ENCODE data around the gene HMGXB3.
A peak's percentile ranks its signal among the peaks of the same experiment; 100 is the strongest.

The HMGXB3 gene

GRCh38 chr5:150085191-150085912, 84.8 kb downstream of the HMGXB3 start:
- Mint-ChIP-seq H3K27me3 (peaks cover 26% of the 10 kb centered on the region), H3K4me1 (ENCODE audit: low read depth) (peaks cover 24% of the 10 kb centered on the region), H3K9me3 (no peaks in the 10 kb centered on the region), H3K4me3 (no peak overlapping the region), H3K27ac (no peak overlapping the region), H3K36me3 (ENCODE audit: low read depth) (no peaks in the 10 kb centered on the region)

DNA sequence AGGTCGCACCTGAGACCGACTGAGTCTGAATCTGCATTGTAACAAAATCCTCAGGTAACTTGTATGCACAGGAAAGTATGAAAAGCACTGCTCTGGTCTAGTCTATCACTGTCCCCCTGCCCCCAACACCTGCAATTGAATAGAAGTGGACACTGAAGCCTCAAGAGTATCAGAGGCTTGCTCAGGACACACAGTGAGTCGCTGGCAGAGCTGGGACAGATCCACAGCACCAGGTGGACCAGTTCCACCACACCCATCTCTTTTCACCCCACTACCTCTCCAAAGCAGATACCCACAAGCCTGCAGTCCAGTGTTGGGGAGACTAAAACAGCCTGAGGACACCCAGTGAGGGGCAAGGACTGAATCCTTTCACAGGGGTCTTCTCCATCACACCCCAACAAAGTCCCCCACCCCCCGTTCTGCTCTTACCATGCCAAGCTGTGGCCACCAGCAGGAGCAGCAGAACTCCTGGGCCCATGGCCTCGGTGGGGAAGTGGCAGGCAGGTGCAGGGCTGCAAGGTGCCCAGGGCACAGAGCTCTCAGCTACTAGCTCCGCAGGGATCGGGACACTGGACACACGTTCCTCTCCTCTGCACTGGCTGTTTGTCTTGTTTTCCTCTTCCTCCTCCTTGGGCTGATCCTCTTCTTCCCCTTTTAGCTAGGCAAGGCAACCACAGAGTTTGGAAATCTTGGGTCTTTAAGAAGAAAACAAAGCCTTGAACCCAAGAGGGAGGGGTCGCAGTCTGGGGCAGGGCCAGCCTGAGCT, 85.6 kb downstream of the HMGXB3 start, which contains the start of gene CSF1R:
Gene CSF1R, minus strand, starts transcription at position 605 of the 766 bp plus-strand sequence. Its CDS starts 127 bp downstream, at position 478.
- Mint-ChIP-seq H3K27ac (no peak within 1 kb of the TSS), H3K4me1 (ENCODE audit: low read depth) (peaks cover 23% of the 10 kb centered on the region), H3K36me3 (ENCODE audit: low read depth) (no peaks in the 10 kb centered on the region), H3K4me3 (no peak within 1 kb of the TSS), H3K9me3 (no peaks in the 10 kb centered on the region), H3K27me3 (peaks cover 32% of the 10 kb centered on the region)

DNA sequence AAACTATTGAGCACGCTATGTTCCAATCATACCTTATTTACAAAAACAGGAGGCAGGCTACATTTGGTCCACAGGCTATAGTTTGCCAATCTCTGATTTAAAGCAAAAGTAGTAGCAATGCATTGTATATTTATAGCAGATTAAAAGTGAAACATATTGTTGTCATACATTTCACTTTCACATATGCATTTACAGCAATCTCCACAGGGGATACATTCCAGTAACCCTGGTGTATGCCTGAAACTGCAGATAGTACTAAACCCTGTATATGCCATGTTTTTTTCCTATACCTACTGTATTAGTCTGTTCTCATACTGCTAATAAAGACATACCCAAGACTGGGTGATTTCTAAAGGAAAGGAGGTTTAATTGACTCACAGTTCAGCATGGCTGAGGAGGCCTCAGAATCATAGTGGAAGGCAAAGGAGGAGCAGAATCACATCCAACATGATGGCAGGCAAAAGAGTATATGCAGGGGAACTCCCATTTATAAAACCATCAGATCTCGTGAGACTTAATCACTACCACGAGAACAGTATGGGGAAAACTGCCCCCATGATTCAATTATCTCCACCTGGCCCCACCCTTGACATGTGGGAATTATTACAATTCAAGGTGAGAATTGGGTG, 91.7 kb downstream of the HMGXB3 start:
- Mint-ChIP-seq H3K27me3 (peaks cover 38% of the 10 kb centered on the region), H3K4me3 (no peak overlapping the region), H3K4me1 (ENCODE audit: low read depth) (peaks cover 10% of the 10 kb centered on the region), H3K9me3 (no peaks in the 10 kb centered on the region), H3K27ac (peak overlapping the region; percentile 17), H3K36me3 (ENCODE audit: low read depth) (no peaks in the 10 kb centered on the region)

DNA sequence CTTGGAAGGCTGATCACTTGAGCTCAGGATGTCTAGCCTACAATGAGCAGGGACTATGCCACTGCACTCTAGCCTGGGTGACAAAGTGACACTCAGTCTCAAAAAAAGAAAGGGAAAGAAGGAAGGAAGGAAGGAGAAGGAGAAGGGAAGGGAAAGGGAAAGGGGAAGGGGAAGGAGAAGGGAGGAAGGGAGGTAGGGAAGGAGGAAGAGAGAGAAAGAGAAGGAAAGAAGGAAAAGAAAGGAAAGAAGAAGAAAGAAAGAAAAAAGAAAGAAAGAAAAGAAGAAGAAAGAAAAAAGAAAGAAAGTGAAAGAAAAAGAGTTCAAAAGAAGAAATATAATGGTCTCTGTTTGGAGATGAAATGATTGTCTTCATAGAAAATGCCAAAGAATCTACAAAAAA, 96.6 kb downstream of the HMGXB3 start:
- no peak overlapping the region for H3K4me3 Mint-ChIP-seq
- H3K9me3 Mint-ChIP-seq, result no peaks in the 10 kb centered on the region
- H3K4me1 Mint-ChIP-seq (ENCODE audit: low read depth), result peaks cover 5% of the 10 kb centered on the region
- no peak overlapping the region for H3K27ac Mint-ChIP-seq
- no peaks in the 10 kb centered on the region for H3K36me3 Mint-ChIP-seq (ENCODE audit: low read depth)
- peaks cover 33% of the 10 kb centered on the region for H3K27me3 Mint-ChIP-seq

GRCh38 chr5:150101023-150101422, 100.5 kb downstream of the HMGXB3 start:
- H3K4me3 Mint-ChIP-seq, result no peak overlapping the region
- peaks cover 15% of the 10 kb centered on the region for H3K27me3 Mint-ChIP-seq
- H3K27ac Mint-ChIP-seq, result no peak overlapping the region
- H3K36me3 Mint-ChIP-seq (ENCODE audit: low read depth), result no peaks in the 10 kb centered on the region
- no peaks in the 10 kb centered on the region for H3K9me3 Mint-ChIP-seq
- H3K4me1 Mint-ChIP-seq (ENCODE audit: low read depth), result no peaks in the 10 kb centered on the region

Data from stimulated activated naive CD8-positive, alpha-beta T cell treated with anti-CD3 and anti-CD28 coated beads, Interleukin-15, Interleukin-2, amounts not matched to agents 100 ng/mL and 50 ng/mL, for 24 hours (primary cell).